Measurements from ENCODE around the gene SELENOV. TPM values are rescaled to one million over a fixed set of nuclear protein-coding genes. Genes with fewer than 3 reads are reported as not detected.
A peak's percentile ranks its signal among the peaks of the same experiment; 100 is the strongest.

The SELENOV gene
- total and polyA plus RNA-seq, 9 of the 15 experiments (the other 6 are each of a cell fraction or from before 2014, with no cell fraction given): 0.04 to 0.09 (median 0.06) TPM; not detected in 4

- peak; percentile 86 for TF ChIP-seq CREB1 (IDR thresholded peaks at IDR 0.05)
- TF ChIP-seq CREB1 (CRISPR knock-in tag; IDR thresholded peaks at IDR 0.05): peak; percentile 92
- TF ChIP-seq KDM5B (IDR thresholded peaks at IDR 0.05; ENCODE audit: insufficient replicate concordance, low read depth, low read length): peak; percentile 52
- peak; percentile 82 for TF ChIP-seq PHF21A (IDR thresholded peaks at IDR 0.05; ENCODE audit: borderline replicate concordance, low read depth)
- no peak for TF ChIP-seq ZNF445 (CRISPR knock-in tag; IDR thresholded peaks at IDR 0.05; ENCODE audit: low read depth)
- no peak for TF ChIP-seq KLF6 (CRISPR knock-in tag; IDR thresholded peaks at IDR 0.05; ENCODE audit: borderline replicate concordance)
- TF ChIP-seq POLR2H (tag; IDR thresholded peaks at IDR 0.05; ENCODE audit: low read depth): peak; percentile 78
- peak; percentile 60 to 83; a peak in 2 of 4 replicates for TF ChIP-seq SIN3A (IDR thresholded peaks at IDR 0.05; ENCODE audit: borderline replicate concordance in 2 of 2, control insufficient read depth in 1 of 2, low read depth in 2 of 2, low read length in 2 of 2)
- TF ChIP-seq RBFOX2 (IDR thresholded peaks at IDR 0.05; ENCODE audit: low read depth, low read length): peak; percentile 96
- peak; percentile 12; the same call in 1 of the 2 replicates for TF ChIP-seq ZNF584 (CRISPR knock-in tag; IDR thresholded peaks at IDR 0.05; ENCODE audit: low read depth)
- no peak for TF ChIP-seq PCBP2 (IDR thresholded peaks at IDR 0.05; ENCODE audit: low read depth, low read length, poor library complexity, severe bottlenecking)
- no peak for TF ChIP-seq ZNF79 (CRISPR knock-in tag; IDR thresholded peaks at IDR 0.05; ENCODE audit: low read depth)
- TF ChIP-seq EGR1 (conservative IDR thresholded peaks at IDR 0.05): peak; percentile 87
- no peak for TF ChIP-seq MAFG (tag; conservative IDR thresholded peaks at IDR 0.05)
- TF ChIP-seq ETS1 (conservative IDR thresholded peaks at IDR 0.05; ENCODE audit: control insufficient read depth, low read depth, low read length): peak; percentile 59
- no peak for TF ChIP-seq NELFE (IDR thresholded peaks at IDR 0.05; ENCODE audit: insufficient read depth, insufficient read length)
- TF ChIP-seq STAG1 (CRISPR knock-in tag; IDR thresholded peaks at IDR 0.05; ENCODE audit: borderline replicate concordance): 0 out of 2 replicates have a peak, but pooled peaks have one; percentile 36
- no peak for TF ChIP-seq HNRNPK (IDR thresholded peaks at IDR 0.05; ENCODE audit: low read depth, low read length, poor library complexity, severe bottlenecking)
- peak; percentile 32; the same call in 1 of the 2 replicates for TF ChIP-seq TFE3 (CRISPR knock-in tag; IDR thresholded peaks at IDR 0.05)
- peak; percentile 84 for TF ChIP-seq PHF20 (IDR thresholded peaks at IDR 0.05; ENCODE audit: partially characterized antibody)
- TF ChIP-seq HCFC1 (IDR thresholded peaks at IDR 0.05; ENCODE audit: low read depth, low read length): peak; percentile 76
- TF ChIP-seq CREB3L1 (IDR thresholded peaks at IDR 0.05; ENCODE audit: borderline replicate concordance, low read depth): 0 out of 2 replicates have a peak, but pooled peaks have one; percentile 33
- TF ChIP-seq PCBP1 (IDR thresholded peaks at IDR 0.05; ENCODE audit: low read depth, low read length, poor library complexity, severe bottlenecking): peak; percentile 47
These were observed 34.4 kb upstream of the SELENOV start, which contains the start of gene TIMM50 (continued) for GRCh38 chr19:39480337-39481228.

Data from K562 (cell line).